HG02943 (cell line): ENCODE measurements around the gene PTPRA.
"Not testable (repeated sequence)": the region's sequence is repeated elsewhere in the genome, so short reads cannot be mapped to it uniquely, and the experiment has no call there.

Source experiments
- ATAC-seq: cut with Tn5 transposase; IDR thresholded peaks from one replicate; pipeline ENCODE4 v1.9.1; 2021; ENCODE audit warnings: mild to moderate bottlenecking, low read depth, moderate library complexity; ENCODE audit not compliant: unreplicated experiment

Gene PTPRA

DNA sequence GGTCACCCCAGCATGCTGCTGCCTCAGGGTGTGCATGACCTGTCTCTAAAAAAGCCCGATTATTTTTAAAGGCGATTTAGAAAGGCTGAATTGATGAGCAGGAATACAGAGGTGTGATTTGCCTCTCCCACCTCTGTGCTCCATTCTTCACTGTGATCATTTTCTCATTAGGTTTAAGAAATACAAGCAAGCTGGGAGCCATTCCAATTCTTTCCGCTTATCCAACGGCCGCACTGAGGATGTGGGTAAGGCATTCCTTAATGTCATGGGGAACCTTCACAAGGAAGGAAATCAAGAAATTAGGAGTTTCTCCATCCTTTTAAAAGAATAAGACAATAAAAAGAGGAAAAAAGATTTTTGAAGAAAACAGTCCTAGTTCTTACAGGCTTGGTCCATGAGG, 114.6 kb downstream of the PTPRA start:
- ATAC-seq: no peak

DNA sequence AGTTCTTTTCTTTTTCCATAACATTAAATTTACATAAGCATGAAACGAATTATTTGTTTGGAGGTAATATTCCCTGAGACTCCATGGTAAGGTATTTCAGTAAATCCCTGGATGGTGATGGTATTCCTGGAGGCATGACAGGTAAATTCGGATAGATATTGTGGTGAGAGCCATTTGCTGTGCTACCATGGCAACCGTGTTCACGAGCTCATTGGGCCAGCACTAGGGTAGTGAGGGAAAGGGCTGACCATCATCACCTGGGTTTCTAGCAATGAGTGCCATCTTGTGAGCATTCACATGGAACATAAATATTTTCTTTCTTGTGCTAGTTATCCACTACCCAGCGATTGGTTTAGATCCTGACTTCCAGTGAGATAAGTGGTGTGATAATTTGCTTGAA, 118.3 kb downstream of the PTPRA start:
- no peak for ATAC-seq

DNA sequence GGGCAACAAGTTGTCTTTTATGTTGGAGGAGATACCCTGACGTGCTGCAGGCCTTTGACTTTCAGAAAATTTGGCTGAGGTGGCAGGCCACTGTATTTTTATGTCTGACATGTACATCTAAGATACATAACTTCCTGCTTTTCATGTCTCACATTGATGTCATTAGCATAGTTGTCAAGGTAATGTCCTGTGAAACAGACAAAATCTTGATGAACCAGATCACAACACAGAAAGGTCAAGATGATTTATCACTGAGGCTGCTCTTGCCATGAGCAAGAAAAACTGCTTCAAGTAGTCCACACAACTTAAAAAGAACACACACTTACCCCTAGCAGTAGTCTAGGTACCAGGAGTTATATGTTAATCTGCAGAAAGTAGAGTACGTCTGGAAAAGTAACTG, 120.0 kb downstream of the PTPRA start:
- no peak for ATAC-seq

DNA sequence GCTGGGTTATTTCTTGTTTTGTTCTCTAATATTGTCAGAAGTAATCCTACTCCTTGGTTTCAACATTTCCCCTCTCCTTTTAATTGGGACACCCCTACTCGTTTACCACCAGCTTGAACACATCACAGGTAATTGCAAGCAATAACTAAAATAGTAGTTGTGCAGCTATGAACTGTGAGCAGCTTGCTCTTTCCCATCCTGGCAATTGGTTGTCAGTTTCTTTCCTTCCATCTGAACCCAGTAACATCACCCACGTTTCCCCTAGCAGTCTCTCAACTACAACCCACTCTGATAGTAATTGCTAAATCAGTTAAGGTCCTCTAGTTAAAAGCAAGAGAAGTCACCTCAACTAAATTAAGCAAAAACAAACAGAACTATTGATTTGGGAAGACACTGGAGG, 122.5 kb downstream of the PTPRA start:
- no peak for ATAC-seq

DNA sequence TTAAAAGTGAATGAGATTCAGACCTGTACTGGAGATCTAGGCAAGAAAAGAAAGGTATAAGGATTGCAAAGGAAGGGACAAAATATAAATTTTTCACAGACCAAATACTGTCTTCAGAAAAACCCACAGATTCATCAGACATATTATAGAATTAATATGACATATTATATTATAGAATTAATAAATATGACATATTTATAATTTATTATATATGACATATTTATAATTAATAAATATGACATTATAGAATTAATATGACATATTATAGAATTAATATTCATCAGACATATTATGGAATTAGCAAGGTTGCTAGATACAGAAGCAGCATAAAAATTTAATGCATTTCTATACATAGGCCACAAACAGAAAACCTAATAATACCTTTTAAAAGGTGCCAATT, 125.4 kb downstream of the PTPRA start:
- no peak for ATAC-seq

GRCh38 chr20:3000852-3001523, 127.7 kb downstream of the PTPRA start:
- no peak for ATAC-seq

DNA sequence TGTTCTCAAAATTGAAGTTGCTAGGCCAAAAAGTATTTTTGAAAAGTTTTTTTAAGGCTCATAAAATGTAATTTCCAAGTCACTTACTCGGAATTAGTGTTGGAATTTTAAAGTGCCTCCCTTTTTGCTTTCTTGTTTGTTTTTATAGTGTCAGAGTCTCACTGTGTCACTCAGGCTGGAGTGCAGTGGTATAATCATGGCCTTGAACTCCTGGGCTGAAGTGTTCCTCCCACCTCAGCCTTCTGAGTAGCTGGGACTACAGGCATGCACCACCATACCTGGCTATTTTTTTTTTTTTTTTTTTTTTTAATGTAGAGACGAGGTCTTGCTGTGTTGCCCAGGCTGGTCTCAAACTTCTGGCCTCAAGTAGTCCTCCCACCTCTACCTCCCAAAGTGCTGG, 130.1 kb downstream of the PTPRA start:
- ATAC-seq: no peak

DNA sequence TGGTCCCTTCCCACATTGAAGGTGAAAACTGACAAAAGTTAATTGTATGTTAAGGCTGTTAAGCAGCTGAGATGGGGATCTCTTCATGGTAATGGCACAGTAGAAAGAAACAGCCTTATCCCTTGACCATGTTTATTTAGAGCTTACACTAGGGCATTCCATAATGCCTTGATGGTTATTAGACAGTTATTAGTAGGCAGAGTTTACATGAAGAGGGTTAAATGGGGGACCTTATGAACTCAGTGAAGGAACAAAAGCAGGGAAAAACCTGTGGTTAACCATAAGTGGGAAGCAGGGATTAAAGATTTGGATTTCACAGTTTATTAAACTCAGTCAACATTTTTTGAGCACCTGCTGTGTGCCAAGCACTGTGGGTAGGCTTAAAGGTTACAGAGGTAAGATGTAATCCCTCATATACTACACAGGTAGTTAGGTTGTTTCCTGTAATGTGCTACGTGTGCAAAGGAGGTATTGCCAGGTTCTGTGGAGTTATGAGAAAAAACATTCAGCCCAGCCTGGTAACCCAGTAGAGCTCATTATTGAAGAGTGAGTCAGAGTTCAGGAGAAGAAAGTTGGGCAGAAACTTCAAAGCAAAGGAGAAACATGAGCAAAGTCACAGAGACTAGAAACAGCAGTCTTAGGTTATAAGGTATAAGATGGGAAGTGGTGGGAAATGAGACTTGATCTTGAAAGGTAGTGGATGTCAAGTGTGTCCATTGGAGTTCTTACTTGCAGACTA, 137.9 kb downstream of the PTPRA start:
- ATAC-seq: no peak

- no peak for ATAC-seq
These were observed 138.5 kb downstream of the PTPRA start for GRCh38 chr20:3011752-3012151.

DNA sequence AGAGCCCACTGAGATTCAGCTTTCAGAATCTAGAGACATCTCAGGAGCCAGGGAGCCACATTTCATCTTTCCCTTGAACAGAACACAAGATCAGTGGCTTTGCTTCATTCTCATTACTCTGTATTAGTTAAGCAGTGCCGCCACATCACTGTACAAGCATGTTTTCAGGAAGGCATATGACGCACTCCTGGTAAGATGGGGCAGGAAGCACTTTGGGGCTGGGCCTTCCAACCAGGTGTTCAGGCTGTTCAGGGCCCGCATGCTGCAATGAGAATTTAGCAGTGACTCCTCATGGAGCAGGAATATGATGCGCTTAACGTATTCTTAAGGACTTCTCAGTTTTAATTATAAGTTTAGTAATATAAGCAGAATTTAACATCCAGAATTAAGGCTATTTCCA, 140.5 kb downstream of the PTPRA start:
- ATAC-seq: no peak

- ATAC-seq: no peak
These were observed 140.9 kb downstream of the PTPRA start for GRCh38 chr20:3014179-3014578.

GRCh38 chr20:3014662-3015061, 141.4 kb downstream of the PTPRA start:
- no peak for ATAC-seq

DNA sequence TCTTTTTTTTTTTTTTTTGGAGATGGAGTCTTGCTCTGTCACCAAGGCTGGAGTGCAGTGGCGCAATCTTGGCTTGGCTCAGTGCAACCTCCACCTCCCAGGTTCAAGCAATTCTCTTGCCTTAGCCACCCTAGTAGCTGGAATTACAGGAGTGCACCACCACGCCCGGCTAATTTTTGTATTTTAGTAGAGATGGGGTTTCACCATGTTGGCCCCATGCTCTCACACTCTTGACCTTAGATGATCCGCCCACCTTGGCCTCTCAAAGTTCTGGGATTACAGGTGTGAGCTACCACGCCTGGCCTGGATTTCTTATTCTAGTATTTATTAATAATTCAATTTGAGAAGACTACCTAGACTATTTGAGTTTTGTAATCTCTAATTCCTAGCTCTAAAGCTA, 142.0 kb downstream of the PTPRA start:
- ATAC-seq: not testable (repeated sequence)

DNA sequence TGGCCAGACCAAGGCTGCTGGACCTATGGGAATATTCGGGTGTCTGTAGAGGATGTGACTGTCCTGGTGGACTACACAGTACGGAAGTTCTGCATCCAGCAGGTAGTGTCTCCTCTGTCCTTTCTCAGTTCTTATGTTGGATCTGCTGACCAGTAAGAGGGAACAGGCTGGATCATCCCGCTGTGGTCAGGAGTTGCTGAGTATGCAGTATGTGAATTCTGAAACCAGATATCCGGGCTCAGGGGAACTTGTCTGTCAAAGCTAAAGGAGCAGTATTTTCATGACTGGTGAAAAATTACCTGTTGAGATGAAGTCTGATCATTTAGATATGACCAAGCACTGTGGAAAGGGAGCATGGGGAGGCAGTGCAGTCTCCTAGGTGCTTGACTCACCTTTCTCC, 148.0 kb downstream of the PTPRA start:
- no peak for ATAC-seq

DNA sequence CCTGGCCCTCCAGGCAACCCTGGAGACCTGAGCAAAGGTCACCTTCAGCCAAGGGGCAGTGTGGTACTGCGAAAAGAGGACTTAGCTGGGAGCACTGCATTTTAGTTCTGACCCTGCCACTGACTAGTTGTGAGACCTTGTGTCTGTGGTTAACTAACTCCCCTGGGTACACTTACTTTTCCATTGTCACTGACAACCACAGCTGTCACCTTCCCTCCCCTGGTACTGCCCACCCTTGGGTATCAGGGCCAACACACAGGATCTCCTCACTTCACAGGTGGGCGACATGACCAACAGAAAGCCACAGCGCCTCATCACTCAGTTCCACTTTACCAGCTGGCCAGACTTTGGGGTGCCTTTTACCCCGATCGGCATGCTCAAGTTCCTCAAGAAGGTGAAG, 148.5 kb downstream of the PTPRA start:
- no peak for ATAC-seq

- ATAC-seq: not testable (repeated sequence)
These were observed 149.5 kb downstream of the PTPRA start for GRCh38 chr20:3022559-3023490.

- no peak for ATAC-seq
These were observed 154.7 kb downstream of the PTPRA start for GRCh38 chr20:3027987-3028386.

DNA sequence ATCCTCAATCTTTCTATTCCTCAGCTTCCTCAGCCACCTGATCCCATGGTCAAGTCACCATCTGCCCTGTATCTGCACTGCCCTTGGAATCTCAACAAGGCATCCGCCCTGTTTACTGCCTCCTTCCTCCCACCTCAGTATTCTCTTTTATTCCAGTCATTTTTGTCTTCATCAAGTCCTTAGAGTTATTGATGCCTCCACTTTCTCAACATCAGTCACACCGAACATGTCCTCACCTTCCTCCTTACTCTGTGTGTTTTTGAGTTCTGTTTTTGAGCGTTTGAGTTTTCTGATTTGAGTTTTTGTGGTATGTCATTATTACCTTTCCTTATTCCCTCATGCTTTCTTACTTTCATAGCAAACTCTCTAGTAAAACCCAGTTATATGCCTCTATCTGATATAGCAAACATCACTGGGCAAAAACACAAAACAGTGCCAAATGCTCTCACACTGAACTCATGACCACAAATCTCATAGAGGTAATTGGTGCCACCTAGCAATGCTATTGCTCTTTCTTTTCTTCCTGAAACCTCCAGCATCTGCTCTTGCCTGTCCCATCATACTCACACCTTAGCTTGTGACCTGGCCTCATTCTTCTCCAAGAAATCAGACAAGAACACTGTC, 158.4 kb downstream of the PTPRA start:
- ATAC-seq: no peak

GRCh38 chr20:3032624-3033023, 159.3 kb downstream of the PTPRA start:
- no peak for ATAC-seq

DNA sequence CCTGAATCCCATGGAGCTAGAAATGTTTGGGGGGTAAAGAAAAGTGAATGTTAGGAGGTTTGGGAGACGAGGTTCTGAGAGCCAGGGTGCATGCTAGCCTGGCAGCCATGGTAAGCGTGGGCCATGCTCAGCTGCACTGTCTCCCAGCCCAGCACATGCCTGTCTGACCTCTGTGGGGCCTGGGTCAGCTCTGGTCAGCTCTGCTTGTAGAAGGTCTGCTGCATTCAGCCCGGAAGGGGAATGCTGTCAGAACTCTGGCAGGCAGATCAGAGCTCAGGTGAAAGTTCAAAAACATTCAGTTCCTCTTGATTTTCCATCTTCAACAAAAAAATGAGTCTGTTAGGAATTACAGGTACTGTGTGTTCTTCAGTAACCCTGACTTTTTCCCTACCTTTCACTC, 164.4 kb downstream of the PTPRA start:
- ATAC-seq: no peak

- ATAC-seq: no peak
These were observed 165.2 kb downstream of the PTPRA start for GRCh38 chr20:3038454-3038853.
